Thyroid gland (tissue), 4 donors: Measurements from ENCODE around the gene POC5.

ENCODE experiments used
- CTCF ChIP-seq, 6 experiments: fragments of 200-600 bp in 3 of 6; fragments of 450-650 bp in 3 of 6; sonication (generic) in 3 of 6; IDR thresholded peaks; one replicate each; pipeline ENCODE4 v1.5.1; 2016 to 2019; ENCODE audit warnings: antibody characterized with exemption in 6 of 6, mild to moderate bottlenecking in 2 of 6, inconsistent platforms in 1 of 6, moderate library complexity in 1 of 6
- POLR2A ChIP-seq, 2 donors: fragments of 450-650 bp; IDR thresholded peaks; one replicate each; pipeline ENCODE4 v1.6.1; 2017; ENCODE audit warnings: antibody characterized with exemption in 2 of 2, mild to moderate bottlenecking in 2 of 2, moderate library complexity in 1 of 2

- no peak for TF ChIP-seq CTCF (IDR thresholded peaks at IDR 0.05)
- TF ChIP-seq POLR2A (IDR thresholded peaks at IDR 0.05) = peak in 1 of 2 donors; percentile 73
These were observed at the start of gene POC5 for GRCh38 chr5:75717082-75717922.
